Upper lobe of left lung (tissue), 4 donors: ENCODE results near the gene SMO.

Source experiments
- CTCF ChIP-seq, 6 experiments: fragments of 450-650 bp in 4 of 6; fragments of 200-600 bp in 2 of 6; sonication (generic) in 2 of 6; IDR thresholded peaks; one replicate each; pipeline ENCODE4 v1.5.1; 2016 to 2019; ENCODE audit warnings: antibody characterized with exemption in 6 of 6
- POLR2A ChIP-seq, 4 donors: fragments of 450-650 bp; IDR thresholded peaks; one replicate each; pipeline ENCODE4 v1.5.1; 2016 to 2017; ENCODE audit warnings: antibody characterized with exemption in 4 of 4, mild to moderate bottlenecking in 2 of 4
- POLR2AphosphoS5 ChIP-seq, 2 donors: sonication (generic); formaldehyde crosslinking; IDR thresholded peaks; one replicate each; pipeline ENCODE4 v1.5.1; 2017; ENCODE audit warnings: antibody characterized with exemption in 2 of 2

GRCh38 chr7:129231666-129232065, 43.2 kb downstream of the SMO start:
- no peak for TF ChIP-seq POLR2A (IDR thresholded peaks at IDR 0.05)
- no peak for TF ChIP-seq CTCF (IDR thresholded peaks at IDR 0.05)
- no peak for TF ChIP-seq POLR2AphosphoS5 (IDR thresholded peaks at IDR 0.05)
